ENCODE data around the gene FRMD1.

Gene FRMD1

GRCh38 chr6:168004023-168004422, 75.0 kb downstream of the FRMD1 start:
- H3K27ac ChIP-seq (replicated peaks) = no peak overlapping the region
- no peak for DNase-seq (ENCODE audit: low read depth in 1 of 2, low spot score in 1 of 2)
- H3K4me3 ChIP-seq (replicated peaks; ENCODE audit: insufficient read depth, low read length) = no peak overlapping the region
- TF ChIP-seq POLR2AphosphoS5 (IDR thresholded peaks at IDR 0.05; ENCODE audit: low read depth) (no peak), REST (IDR thresholded peaks at IDR 0.05; ENCODE audit: insufficient replicate concordance, low read depth) (no peak), GABPA (IDR thresholded peaks at IDR 0.05; ENCODE audit: low read depth) (no peak), CTCF (IDR thresholded peaks at IDR 0.05; ENCODE audit: insufficient read depth, low read length) (no peak), SPI1 (IDR thresholded peaks at IDR 0.05; ENCODE audit: borderline replicate concordance, low read depth) (no peak)
- H3K27me3 ChIP-seq (ENCODE audit: insufficient read depth, poor library complexity, severe bottlenecking) = no peaks in the 10 kb centered on the region
